Ishikawa (cell line): ENCODE results near the gene MOK.

Experiments
- CEBPB ChIP-seq: IDR thresholded peaks from 2 replicates; pipeline ENCODE4 v1.6.1; 2012
- CREB1 ChIP-seq: IDR thresholded peaks from 2 replicates; pipeline ENCODE4 v1.6.1; 2012; ENCODE audit warnings: low read depth
- EGR1 ChIP-seq: IDR thresholded peaks from 2 replicates; pipeline ENCODE4 v1.6.1; 2012
- EP300 ChIP-seq: IDR thresholded peaks from 2 replicates; pipeline ENCODE4 v1.6.1; 2012; ENCODE audit warnings: borderline replicate concordance
- FOXM1 ChIP-seq: IDR thresholded peaks from 2 replicates; pipeline ENCODE4 v1.6.1; 2012; ENCODE audit warnings: low read depth, borderline replicate concordance
- MAX ChIP-seq: IDR thresholded peaks from 2 replicates; pipeline ENCODE4 v1.6.1; 2012
- NFIC ChIP-seq: IDR thresholded peaks from 2 replicates; pipeline ENCODE4 v1.6.1; 2012
- RAD21 ChIP-seq: IDR thresholded peaks from 2 replicates; pipeline ENCODE4 v1.6.1; 2012; ENCODE audit warnings: low read depth
- REST ChIP-seq: IDR thresholded peaks from 2 replicates; pipeline ENCODE4 v1.6.1; 2012; ENCODE audit warnings: low read depth, mild to moderate bottlenecking
- TAF1 ChIP-seq: IDR thresholded peaks from 2 replicates; pipeline ENCODE4 v1.6.1; 2012; ENCODE audit warnings: low read depth, mild to moderate bottlenecking
- TCF12 ChIP-seq: IDR thresholded peaks from 2 replicates; pipeline ENCODE4 v1.6.1; 2012; ENCODE audit warnings: low read depth
- TEAD4 ChIP-seq: IDR thresholded peaks from 2 replicates; pipeline ENCODE4 v1.6.1; 2012
- USF1 ChIP-seq: IDR thresholded peaks from 2 replicates; pipeline ENCODE4 v1.6.1; 2012
- YY1 ChIP-seq: IDR thresholded peaks from 2 replicates; pipeline ENCODE4 v1.6.1; 2012; ENCODE audit warnings: low read depth
- ZBTB7A ChIP-seq: IDR thresholded peaks from 2 replicates; pipeline ENCODE4 v1.6.1; 2012; ENCODE audit warnings: low read depth

The MOK gene

GRCh38 chr14:102248121-102248520, 56.8 kb downstream of the MOK start:
- no peak for TF ChIP-seq EGR1
- no peak for TF ChIP-seq MAX
- no peak for TF ChIP-seq RAD21
- no peak for TF ChIP-seq TEAD4
- no peak for TF ChIP-seq CEBPB
- no peak for TF ChIP-seq TCF12
- no peak for TF ChIP-seq YY1
- no peak for TF ChIP-seq REST
- TF ChIP-seq NFIC, result no peak
- TF ChIP-seq EP300, result no peak
- no peak for TF ChIP-seq CREB1

GRCh38 chr14:102246071-102246470, 58.9 kb downstream of the MOK start:
- TF ChIP-seq REST, result no peak
- no peak for TF ChIP-seq TAF1
- no peak for TF ChIP-seq YY1
- no peak for TF ChIP-seq CREB1
- no peak for TF ChIP-seq TCF12
- TF ChIP-seq USF1, result no peak
- no peak for TF ChIP-seq EGR1
- no peak for TF ChIP-seq ZBTB7A
- TF ChIP-seq MAX, result no peak
- no peak for TF ChIP-seq CEBPB
- no peak for TF ChIP-seq NFIC
- TF ChIP-seq FOXM1, result no peak
- TF ChIP-seq RAD21, result no peak
- no peak for TF ChIP-seq TEAD4

GRCh38 chr14:102241147-102241546, 63.8 kb downstream of the MOK start:
- TF ChIP-seq USF1, result no peak
- no peak for TF ChIP-seq TCF12
- no peak for TF ChIP-seq CEBPB
- no peak for TF ChIP-seq TEAD4
- TF ChIP-seq CREB1, result no peak
- no peak for TF ChIP-seq TAF1
- TF ChIP-seq ZBTB7A, result no peak
- TF ChIP-seq MAX, result no peak
- no peak for TF ChIP-seq FOXM1
- TF ChIP-seq EGR1, result no peak
- TF ChIP-seq REST, result no peak
- TF ChIP-seq YY1, result no peak
- TF ChIP-seq RAD21, result no peak
- TF ChIP-seq EP300, result no peak
- TF ChIP-seq NFIC, result no peak

- no peak for TF ChIP-seq ZBTB7A
Observed at GRCh38 chr14:102239231-102239630, 65.7 kb downstream of the MOK start.

- TF ChIP-seq NFIC (no peak), TCF12 (no peak), EP300 (no peak), REST (no peak), CEBPB (no peak), TAF1 (no peak), EGR1 (no peak), RAD21 (no peak), CREB1 (no peak), USF1 (no peak), MAX (no peak), TEAD4 (no peak), YY1 (no peak), ZBTB7A (no peak)
Observed at GRCh38 chr14:102238766-102239165, 66.2 kb downstream of the MOK start.
